GM21723 (cell line): ENCODE results near the gene ALOX12.

Source experiments
- ATAC-seq: cut with Tn5 transposase; IDR thresholded peaks from one replicate; pipeline ENCODE4 v1.9.1; 2021; ENCODE audit warnings: mild to moderate bottlenecking, moderate library complexity; ENCODE audit not compliant: unreplicated experiment

The ALOX12 gene

DNA sequence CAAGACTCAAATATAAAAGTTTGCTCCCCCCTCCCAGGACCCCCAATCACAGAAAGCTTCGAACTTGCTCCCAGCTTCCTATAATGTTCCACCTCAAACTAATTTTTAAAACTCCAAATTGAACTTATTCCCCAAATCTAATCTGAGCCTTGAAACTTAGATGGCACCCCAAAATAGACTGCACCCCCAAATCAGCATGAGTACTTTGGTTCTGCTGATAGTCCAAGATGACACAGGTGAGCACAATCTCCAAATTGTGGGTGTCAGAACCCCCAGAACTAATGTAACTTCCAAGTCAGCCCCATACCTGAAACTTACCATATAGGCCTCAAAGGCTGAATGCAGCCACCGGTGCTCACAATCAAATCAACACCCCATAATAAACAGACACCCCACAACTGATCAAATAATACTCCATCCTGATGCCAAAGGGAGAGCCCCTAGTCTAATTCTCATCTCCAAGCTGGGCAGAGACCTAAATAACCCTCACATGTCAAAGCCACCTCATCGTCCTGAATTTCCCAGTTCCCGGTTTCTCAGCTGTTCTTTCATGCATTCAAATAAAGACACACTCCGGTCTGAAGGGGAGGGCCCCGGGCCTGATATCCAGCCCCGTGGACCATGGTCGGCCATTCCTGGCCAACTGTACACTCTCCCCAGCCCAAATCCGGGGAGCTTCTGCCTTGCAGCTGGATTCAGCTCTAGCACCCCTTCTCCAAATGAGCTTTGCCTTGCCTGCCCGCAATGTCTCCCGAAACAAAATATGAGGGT, 25.2 kb downstream of the ALOX12 start:
- no peak for ATAC-seq

DNA sequence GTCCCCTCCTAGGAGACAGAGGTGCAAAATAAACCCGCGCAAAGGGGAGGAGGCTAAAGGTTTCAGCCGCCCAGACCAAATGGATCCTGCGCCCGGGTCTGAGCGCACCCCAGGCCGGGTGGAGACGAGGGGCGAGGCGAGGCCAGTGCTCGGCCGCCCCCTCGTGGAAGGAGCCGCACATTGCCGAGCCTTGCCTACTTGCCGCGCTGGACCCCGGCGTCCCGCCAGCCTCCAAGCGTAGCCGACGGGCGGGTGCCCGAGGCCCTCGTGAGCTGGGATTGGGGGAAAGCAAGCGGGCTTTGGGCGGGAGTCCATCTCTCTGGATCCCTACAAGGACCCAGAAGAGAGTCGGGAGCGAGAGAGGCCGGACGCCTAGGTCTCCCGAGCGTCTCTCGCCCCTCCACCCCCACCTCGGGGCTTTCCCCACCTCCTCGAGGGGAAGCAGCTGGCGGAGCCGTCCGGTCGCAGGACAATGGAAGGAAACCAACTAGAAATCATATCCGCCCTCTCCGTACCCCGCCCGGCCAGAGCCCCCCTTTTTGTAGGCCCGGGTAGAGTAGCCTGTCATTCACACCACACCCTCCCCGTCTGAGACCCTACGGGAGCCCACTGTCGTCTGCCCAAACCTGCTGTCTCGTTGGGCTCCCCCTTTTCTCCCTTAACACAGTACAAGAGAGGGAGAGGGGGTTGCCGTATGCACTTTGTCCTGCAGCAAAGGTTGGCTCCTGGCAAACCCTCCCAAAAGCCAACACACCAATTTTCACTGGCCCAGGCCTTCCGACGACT, 26.3 kb downstream of the ALOX12 start:
- ATAC-seq = peak; percentile 69

DNA sequence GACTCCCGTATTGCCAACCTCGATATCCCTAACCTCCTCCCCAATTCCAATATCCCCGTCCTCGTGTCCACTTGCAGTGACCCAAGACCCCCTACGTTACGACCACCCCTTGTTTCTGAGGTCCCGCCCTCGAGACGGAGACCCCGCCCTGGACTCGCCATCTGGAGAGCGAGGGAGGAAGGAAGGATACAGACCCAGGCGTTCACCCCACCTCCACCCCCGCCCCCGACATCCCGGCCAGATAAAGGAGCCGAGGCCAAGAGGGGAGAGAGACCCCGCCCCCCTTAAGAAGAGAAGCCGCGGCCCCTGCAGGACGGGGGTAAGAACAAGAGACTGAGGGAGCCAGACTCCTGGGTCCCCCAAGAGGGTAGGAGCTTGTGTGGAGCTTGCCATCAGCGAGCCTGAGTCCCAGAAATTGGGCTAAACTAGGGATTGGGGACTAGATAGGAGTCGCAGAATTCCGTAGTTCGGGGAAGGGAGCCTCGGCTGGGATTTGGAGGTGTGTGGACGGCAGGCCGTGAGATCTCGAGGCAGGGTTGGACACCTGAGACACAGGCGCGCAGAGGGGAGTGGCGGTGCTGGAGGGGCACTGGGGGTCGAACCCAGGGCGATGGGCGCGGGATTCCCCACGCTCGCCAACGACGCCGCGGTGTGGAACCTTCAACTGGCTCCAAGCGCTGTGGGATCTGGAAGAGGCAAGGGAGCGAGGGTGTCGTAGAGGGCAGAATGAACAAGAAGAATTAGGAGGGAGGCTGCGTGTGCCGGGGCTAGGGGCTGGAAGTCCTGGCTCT, 27.1 kb downstream of the ALOX12 start, which contains the start of gene BCL6B:
TSS of gene BCL6B (plus strand) at position 270 of the 791 bp plus-strand sequence. CDS start 622 bp downstream, outside the sequence.
- no peak for ATAC-seq

DNA sequence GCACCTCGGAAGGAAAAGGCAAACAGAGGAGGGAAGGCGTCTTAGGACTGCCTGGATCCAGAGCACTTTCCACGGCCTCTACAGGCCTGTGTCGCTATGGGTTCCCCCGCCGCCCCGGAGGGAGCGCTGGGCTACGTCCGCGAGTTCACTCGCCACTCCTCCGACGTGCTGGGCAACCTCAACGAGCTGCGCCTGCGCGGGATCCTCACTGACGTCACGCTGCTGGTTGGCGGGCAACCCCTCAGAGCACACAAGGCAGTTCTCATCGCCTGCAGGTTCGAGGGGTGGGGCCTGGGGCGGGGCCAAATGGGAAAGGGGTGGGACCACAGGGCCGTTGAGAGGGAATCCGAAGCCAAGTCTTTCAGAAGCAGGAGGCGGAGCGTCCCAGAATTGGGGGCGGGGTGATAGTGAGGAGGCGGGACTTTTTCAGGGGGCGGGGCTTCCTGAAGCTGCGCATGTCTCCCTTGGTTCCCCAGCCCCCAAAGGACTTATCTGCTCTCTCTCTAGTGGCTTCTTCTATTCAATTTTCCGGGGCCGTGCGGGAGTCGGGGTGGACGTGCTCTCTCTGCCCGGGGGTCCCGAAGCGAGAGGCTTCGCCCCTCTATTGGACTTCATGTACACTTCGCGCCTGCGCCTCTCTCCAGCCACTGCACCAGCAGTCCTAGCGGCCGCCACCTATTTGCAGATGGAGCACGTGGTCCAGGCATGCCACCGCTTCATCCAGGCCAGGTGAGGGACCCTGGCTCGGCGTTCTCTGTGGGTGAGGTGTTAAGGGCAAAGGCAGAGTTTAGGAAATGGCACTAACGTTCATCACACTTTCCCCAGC, 27.9 kb downstream of the ALOX12 start:
- peak; percentile 41 for ATAC-seq

DNA sequence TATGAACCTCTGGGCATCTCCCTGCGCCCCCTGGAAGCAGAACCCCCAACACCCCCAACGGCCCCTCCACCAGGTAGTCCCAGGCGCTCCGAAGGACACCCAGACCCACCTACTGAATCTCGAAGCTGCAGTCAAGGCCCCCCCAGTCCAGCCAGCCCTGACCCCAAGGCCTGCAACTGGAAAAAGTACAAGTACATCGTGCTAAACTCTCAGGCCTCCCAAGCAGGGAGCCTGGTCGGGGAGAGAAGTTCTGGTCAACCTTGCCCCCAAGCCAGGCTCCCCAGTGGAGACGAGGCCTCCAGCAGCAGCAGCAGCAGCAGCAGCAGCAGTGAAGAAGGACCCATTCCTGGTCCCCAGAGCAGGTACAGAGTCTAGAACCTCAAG, 28.5 kb downstream of the ALOX12 start:
- no peak for ATAC-seq

DNA sequence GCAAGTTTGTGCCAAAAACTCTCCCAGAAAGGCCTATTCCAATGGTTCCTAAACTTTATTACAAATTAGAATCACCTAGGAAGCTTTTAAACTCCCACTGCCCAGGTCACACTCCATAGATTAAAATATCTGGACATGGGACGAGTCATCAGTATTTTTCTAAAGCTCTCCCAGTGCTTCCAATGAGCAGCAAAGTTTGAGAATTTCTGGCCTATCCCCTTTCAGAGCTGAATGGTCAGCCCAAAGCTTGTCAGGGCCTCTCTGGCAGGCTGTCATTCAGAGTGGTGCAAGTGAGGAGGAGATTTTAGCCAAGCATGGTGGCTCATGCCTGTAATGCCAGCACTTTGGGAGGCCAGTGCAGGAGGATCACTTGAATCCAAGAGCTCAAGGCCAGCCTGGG, 29.4 kb downstream of the ALOX12 start:
- no peak for ATAC-seq

DNA sequence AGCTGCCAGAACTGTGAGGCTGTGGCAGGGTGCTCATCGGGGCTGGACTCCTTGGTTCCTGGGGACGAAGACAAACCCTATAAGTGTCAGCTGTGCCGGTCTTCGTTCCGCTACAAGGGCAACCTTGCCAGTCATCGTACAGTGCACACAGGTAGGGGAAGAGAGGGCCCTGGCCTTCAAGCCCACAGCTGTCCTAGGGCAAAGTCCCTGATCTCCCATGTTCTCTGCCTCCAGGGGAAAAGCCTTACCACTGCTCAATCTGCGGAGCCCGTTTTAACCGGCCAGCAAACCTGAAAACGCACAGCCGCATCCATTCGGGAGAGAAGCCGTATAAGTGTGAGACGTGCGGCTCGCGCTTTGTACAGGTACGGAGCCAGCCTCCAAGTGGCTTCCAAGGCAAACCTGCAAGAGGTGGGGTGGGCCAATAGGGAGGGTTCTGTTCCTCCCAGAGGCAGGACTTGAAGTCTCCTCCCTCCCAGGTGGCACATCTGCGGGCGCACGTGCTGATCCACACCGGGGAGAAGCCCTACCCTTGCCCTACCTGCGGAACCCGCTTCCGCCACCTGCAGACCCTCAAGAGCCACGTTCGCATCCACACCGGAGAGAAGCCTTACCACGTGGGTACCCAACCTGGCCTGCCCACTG, 30.7 kb downstream of the ALOX12 start:
- ATAC-seq = no peak

DNA sequence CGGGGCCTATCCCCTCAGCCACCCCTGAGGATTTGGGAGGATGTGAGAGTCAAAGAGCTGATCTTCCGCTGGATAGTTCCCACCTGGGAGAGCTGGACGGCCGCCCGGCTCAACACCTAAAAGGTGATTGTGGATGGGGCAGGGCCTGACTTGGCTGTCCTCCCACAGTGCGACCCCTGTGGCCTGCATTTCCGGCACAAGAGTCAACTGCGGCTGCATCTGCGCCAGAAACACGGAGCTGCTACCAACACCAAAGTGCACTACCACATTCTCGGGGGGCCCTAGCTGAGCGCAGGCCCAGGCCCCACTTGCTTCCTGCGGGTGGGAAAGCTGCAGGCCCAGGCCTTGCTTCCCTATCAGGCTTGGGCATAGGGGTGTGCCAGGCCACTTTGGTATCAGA, 31.5 kb downstream of the ALOX12 start:
- no peak for ATAC-seq

DNA sequence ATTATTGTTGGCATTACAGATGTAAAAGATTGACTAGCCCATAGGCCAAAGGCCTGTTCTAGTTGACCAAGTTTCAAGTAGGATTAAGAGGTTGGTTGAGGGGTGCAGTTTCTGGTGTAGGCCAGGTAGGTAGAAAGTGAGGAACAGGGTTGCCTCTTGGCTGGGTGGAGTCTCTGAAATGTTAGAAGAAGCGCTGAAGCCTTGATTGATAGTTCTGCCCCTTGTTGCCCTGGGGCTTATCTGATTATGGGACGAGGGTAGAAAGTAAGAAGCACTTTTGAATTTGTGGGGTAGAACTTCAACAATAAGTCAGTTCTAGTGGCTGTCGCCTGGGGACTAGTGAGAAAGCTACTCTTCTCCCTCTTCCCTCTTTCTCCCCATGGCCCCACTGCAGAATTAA, 33.2 kb downstream of the ALOX12 start:
- ATAC-seq = no peak

DNA sequence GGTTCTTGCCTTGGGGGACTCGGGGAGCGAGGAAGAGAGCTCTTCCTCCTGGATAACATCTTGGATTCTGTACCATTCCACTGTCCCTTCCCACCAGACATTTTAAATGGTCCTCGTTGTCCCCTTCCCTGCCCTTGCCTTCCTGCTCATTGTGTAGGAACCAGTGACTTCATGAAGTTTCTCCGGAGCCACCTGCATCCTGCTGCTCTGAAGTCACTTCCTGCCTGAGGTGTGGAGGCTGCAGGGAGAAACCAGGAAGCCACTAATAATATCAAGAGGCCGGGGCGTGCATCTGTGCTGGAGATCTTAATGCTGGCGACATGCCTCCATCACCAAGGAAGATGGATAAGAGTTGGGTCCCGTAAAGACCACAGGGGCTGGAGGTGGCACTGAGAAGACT, 33.8 kb downstream of the ALOX12 start:
- no peak for ATAC-seq

DNA sequence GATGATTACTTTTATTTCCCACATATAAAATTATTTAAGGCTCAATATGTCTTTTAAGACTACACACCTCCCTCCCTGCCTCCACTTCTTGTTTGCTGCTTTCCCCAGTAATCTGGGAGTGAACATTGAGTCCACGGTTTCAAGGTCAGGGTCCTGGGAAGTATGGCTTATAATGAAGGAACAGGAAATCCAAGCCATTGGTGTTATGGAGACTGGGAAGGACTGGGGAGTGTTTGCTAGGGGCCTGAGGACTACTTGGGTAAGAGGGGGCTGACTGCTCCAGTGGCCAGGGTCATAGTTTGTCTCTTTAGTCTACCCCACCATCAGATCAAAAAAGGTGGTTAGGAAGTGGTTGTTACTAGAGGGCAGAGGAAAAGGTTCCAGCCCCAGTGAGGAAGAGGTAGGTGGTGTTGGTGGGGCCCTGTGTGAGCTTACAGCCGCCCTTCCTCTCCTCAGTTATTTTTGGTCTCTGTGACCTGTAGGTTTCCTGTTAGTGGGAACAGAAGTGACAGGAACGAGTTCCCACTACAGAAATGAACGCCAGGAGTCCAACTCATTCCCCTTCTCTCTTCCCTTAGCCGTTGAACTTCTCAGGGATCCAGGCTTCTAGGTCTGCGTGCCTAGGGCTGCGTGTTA, 39.2 kb downstream of the ALOX12 start:
- peak; percentile 17 for ATAC-seq

DNA sequence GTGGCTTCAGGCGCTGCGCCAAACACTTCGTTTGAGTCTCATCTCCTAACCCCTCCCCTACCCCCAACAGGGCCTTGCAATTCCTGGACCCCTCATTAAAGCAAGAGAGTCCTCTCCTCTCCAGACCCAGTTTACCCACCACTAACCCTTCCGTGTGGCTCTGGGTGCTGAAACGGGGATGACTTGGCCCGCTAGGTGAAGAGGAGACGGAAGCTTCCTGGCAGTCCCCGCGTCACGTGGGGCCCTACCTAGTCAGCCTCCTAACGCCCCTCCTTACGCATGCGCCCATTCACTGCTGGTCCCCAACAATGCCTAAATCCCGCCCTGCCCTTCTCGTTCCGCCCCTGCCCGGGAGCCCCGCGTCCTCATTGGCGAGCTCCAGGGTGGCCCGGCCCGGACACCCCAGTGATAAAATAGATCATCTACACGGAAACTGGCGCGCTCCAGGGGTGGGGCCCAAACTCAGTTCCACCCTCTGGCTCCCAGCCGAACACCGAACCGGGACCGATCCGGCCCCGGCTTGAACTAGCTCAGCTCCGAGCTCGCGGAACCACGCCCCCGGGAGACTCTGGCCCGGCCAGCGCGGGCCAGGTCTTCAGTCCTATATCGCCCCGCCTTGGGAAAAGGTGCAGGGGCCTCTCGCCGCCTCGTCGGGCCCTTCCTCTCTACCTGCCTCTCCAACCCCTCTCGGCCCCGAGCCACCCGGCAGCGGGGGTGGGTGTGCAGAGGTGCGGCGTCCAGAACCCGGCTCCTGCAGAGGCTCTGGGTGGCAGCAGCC, 39.9 kb downstream of the ALOX12 start, which contains the start of gene SLC16A13:
TSS of gene SLC16A13 (plus strand) at position 425 of the 778 bp plus-strand sequence. CDS start 368 bp downstream, outside the sequence.
- peak; percentile 82 for ATAC-seq

DNA sequence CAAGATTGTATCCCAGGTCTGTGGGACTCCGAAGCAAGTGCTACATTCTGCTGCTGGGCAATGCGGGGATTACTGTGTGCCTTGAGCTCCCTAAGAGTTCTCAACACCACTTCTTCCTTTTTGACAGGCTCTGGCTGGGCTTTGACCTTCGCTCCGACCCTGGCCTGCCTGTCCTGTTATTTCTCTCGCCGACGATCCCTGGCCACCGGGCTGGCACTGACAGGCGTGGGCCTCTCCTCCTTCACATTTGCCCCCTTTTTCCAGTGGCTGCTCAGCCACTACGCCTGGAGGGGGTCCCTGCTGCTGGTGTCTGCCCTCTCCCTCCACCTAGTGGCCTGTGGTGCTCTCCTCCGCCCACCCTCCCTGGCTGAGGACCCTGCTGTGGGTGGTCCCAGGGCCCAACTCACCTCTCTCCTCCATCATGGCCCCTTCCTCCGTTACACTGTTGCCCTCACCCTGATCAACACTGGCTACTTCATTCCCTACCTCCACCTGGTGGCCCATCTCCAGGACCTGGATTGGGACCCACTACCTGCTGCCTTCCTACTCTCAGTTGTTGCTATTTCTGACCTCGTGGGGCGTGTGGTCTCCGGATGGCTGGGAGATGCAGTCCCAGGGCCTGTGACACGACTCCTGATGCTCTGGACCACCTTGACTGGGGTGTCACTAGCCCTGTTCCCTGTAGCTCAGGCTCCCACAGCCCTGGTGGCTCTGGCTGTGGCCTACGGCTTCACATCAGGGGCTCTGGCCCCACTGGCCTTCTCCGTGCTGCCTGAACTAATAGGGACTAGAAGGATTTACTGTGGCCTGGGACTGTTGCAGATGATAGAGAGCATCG, 42.4 kb downstream of the ALOX12 start:
- no peak for ATAC-seq

DNA sequence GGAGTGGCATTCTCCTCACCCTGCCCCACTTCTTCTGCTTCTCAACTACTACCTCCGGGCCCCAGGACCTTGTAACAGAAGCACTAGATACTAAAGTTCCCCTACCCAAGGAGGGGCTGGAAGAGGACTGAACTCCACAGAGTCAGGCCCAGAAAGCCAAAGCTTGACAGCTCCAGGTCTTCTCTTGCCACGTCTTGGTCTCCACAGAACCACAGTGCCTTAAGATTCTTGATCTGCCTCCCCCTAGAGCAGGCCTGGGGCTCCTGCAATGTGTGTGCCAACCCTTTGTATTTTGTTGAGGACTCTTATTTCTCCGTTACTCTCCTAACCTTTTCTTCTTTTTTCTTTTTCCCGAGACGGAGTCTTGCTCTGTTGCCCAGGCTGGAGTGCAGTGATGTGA, 44.0 kb downstream of the ALOX12 start:
- ATAC-seq = no peak

DNA sequence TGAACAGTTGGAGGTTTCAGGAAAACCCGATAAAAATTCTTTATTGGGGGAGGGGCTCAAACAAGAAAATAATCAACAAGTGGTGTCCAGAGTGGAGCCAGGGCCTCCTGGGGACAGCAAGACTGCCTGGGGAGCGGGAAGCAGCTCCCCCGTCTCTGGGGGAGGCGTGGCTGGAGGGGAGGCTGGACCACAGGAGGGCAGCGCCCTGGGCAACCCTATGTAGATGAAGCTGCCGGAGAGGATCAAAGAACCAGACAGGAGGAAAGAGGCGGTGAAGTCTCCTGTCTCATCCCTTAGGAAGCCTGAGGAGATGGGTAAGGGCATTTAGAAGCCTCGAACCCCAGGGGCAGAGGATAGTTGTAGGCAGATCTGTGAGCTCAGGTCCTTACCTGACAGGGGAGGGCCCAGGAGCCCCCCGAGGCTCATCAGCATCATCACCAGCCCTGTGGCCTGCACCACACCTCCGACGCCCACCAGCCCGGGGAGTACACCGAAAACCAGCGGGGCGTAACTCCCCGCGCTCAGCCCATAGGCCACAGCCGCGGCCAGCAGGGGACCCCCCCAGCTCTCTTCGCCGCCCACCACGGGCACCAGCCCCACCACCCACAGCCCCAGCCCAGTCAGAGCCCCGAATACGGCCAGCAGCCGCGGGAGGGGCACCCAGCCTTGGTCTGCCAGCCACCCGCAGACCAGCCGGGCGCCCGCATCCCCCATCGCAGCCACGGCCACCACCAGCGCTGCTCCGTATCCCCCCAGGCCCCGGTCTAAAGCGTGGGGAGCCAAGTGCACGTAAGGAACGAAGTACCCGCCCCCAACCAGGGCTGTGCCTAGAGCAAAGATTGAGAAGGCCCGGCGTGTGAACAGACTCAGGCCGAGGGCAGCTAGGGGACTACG, 46.0 kb downstream of the ALOX12 start:
- no peak for ATAC-seq

DNA sequence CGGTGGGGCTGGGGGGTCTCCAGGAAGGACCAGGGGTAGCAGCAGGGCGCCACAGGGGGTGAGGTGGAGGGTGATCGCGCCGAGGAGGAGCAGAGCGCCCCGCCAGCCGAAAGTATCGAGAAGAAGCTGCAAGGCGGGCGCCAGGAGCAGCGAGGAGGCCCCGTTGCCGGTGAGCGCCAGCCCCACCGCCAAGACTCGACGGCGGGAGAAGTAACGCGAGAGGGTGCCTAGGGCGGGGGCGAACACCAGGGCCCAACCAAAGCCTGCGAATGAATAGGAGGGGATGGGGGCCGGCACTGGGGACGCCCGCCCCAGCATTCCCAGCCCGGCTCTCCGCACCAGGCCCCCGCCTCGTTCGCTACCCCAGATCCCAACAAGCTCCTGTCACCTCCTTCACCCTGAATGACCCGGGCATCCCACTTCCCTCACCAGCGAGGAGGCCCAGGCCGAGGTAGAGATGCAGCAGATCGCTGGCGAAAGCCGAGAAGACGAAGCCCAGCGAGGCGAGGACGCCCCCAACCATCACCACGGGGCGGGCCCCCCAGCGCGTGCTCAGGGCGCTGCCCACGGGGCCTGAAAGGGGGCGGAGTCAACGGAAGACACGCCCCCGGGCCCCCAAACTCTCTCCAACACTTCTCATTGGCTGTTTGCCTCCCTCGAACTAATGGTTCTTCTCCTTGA, 46.8 kb downstream of the ALOX12 start:
- no peak for ATAC-seq
